GM18951 (cell line): ENCODE results near the gene RIPOR1.
A peak's percentile ranks its signal among the peaks of the same experiment; 100 is the strongest.

Source experiments
- POLR2A ChIP-seq: IDR thresholded peaks from 4 replicates; pipeline ENCODE4 v1.6.1; 2011; ENCODE audit warnings: mild to moderate bottlenecking; ENCODE audit not compliant: insufficient read length, insufficient read depth; ENCODE audit errors: extremely low read depth
- in situ Hi-C: fragments of 300-500 bp; cut with MboI; formaldehyde crosslinking; loops from one replicate; pipeline ENCODE4 v1.12.0; 2022; ENCODE audit warnings: low sequenced_read_pairs, mixed read lengths, inconsistent platforms; ENCODE audit not compliant: unreplicated experiment

RIPOR1 gene

GRCh38 chr16:67539271-67539670 is 10.6 kb downstream of the RIPOR1 start:
- TF ChIP-seq POLR2A, result no peak
- in situ Hi-C loops, result no loop called here

DNA sequence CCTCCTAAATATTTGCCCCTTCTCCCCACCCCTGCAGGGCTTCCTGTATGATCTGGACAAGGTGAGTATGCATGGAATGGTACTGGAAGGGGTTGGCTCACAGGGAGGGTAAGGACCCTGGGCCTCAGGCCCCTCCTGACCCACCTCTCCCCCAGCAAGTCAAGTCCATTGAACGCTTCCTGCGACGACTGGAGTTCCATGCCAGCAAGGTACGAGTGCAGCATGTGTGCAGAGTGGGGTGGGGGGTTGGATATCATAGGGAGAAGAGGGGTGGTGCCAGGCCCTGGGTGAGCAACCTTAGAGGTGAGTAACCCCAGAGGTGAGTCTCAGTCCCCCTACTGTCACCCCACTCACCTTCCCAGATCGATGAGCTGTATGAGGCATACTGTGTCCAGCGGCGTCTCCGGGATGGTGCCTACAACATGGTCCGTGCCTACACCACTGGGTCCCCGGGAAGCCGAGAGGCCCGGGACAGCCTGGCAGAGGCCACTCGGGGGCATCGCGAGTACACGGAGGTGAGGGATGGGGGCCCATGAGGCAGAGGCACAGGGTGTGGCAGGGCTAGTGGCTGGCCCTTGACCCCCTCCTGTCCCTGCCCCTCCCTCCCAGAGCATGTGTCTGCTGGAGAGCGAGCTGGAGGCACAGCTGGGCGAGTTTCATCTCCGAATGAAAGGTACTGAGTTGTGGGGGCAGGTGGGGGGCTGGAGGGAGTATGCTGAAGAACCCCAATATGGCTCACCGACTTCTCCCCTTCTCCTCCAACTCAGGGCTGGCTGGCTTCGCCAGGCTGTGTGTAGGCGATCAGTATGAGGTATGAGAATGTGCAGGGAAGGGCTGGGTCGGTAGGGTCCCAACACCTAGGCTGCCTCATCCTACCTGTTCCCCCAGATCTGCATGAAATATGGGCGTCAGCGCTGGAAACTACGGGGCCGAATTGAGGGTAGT is 11.3 kb downstream of the RIPOR1 start:
- in situ Hi-C loops, result loop anchor here (5.0 kb wide), 1 partner anchor 102 kb away; no protein-coding TSS in a partner anchor
- peak; percentile 17 for TF ChIP-seq POLR2A

DNA sequence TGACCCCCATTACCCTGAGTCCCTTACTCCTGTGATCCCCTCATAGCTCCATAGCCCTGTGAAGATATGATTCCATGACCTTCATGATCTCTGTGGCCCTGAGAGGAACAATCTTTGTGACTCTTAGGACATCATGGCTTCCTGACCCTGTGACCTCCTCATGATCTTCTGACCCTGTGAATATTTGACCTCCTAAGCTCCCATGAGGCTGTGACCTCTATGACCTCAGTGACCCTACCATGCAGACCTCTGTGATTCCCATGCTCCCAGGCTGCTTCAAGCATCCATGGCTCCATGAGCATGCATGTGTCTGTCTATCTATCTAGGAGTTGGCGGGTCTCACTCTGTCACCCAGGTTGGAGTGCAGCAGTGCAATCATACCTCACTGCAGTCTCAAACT is 12.1 kb downstream of the RIPOR1 start:
- in situ Hi-C loops, result loop anchor here (5.0 kb wide), 1 partner anchor 102 kb away; no protein-coding TSS in a partner anchor
- TF ChIP-seq POLR2A, result no peak

- in situ Hi-C loops, result loop anchor here (5.0 kb wide), 1 partner anchor 101 kb away; no protein-coding TSS in a partner anchor
- TF ChIP-seq POLR2A, result no peak
Measured at GRCh38 chr16:67541391-67542263, 13.0 kb downstream of the RIPOR1 start.

DNA sequence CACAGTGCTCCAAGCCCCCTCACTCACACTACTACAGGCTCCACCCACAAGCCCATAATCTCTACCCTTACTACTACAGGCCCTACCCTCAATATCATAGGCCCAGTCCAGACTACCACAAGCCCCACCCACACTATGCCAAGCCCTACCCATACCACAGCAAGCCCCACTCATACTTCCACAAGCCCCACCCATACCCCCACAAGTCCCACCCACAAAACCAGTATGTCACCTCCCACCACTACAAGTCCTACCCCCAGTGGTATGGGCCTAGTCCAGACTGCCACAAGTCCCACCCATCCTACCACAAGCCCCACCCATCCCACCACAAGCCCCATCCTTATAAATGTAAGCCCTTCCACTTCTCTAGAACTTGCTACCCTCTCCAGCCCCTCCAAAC is 13.8 kb downstream of the RIPOR1 start:
- in situ Hi-C loops, result loop anchor here (5.0 kb wide), 1 partner anchor 100 kb away; no protein-coding TSS in a partner anchor
- TF ChIP-seq POLR2A, result no peak

DNA sequence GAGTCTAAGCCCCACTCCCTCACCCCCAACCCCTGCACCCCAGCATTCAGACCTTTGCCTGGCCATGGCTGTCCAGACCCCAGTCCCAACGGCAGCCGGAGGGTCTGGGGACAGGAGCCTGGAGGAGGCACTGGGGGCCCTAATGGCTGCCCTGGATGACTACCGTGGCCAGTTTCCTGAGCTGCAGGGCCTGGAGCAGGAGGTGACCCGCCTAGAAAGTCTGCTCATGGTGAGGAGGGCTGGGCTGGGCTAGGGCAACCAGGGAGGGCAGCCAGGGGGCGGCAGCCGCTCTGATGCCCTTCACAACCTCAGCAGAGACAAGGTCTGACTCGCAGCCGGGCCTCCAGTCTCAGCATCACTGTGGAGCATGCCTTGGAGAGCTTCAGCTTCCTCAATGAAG is 14.4 kb downstream of the RIPOR1 start:
- no peak for TF ChIP-seq POLR2A
- in situ Hi-C loops, result loop anchor here (5.0 kb wide), 1 partner anchor 99 kb away; no protein-coding TSS in a partner anchor

DNA sequence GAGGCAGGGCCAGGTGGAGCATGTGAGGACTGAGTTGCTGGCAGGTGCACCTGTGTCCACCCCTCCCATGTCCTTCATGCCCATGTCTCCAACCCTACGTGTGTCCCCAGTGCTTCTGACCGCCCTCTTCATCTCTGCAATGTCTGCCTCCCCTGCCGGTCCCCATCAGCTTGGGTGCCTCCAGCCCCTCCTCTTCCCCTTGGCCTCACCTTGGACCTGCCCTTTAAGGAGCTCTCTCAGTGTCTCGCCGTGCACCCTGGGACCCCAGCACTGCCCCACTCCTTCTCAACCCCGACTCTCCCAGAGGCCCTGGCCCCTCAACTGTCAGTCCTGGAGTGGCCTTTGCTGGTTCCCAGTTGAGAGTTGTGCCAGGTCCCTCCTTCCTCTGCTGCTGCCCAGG is 15.0 kb downstream of the RIPOR1 start:
- in situ Hi-C loops, result loop anchor here (5.0 kb wide), 1 partner anchor 99 kb away; no protein-coding TSS in a partner anchor
- no peak for TF ChIP-seq POLR2A

- in situ Hi-C loops, result loop anchor here (5.0 kb wide), 1 partner anchor 98 kb away; no protein-coding TSS in a partner anchor
- TF ChIP-seq POLR2A, result peak; percentile 27
Measured at GRCh38 chr16:67544329-67544841, 15.8 kb downstream of the RIPOR1 start.

DNA sequence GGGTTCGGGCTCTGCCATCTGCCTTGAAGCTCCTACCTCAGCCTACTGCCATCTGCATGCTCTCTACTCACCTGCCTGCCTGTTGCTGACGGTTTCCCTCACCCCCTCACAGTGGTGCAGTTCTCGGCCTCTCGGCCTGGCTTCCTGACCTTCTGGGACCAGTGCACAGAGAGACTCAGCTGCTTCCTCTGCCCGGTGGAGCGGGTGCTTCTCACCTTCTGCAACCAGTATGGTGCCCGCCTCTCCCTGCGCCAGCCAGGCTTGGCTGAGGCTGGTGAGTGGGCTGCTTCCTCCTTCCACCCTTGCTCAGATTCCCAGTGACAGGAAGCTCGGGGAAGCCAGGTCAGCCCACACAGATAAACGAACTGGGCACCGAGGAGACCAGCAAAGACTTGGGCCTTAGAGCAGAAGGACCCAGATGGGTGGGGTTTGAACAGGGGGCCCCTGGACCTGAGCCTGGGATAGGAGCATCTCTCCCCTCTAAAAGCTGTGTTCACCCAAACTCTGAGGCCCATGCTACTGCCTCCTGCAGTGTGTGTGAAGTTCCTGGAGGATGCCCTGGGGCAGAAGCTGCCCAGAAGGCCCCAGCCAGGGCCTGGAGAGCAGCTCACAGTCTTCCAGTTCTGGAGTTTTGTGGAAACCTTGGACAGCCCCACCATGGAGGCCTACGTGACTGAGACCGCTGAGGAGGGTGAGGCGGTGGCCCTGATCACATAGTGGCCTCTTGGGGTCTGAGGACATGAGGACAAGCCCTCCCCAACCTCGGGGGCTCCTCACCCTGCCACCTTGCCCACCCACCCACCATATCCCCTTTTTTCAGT is 16.4 kb downstream of the RIPOR1 start:
- peak; percentile 5 for TF ChIP-seq POLR2A
- in situ Hi-C loops, result loop anchor here (5.0 kb wide), 1 partner anchor 97 kb away; no protein-coding TSS in a partner anchor

DNA sequence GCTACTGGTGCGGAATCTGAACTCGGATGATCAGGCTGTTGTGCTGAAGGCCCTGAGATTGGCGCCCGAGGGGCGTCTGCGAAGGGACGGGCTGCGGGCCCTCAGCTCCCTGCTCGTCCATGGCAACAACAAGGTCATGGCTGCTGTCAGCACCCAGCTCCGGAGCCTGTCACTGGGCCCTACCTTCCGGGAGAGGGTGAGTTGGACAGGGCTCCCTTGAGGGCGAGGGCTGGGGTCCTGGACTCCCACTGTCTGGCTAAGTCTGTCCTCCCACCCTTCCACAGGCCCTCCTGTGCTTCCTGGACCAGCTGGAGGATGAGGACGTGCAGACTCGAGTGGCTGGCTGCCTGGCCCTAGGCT is 17.0 kb downstream of the RIPOR1 start:
- TF ChIP-seq POLR2A, result no peak
- in situ Hi-C loops, result no loop called here

DNA sequence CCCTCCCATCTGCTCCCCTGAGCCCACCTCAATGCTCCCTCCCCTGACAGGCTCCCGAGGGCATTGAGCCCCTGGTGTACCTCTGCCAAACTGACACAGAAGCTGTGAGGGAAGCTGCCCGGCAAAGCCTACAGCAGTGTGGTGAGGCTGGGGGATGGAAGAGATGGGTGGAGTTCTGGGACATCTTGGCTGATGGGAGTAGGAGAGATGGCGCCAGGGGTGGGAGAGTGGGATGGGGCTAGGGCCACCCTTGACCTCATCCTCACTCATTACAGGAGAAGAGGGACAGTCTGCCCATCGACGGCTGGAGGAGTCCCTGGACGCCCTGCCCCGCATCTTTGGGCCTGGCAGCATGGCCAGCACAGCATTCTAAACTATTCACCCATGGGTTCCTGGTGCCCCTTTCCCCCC is 17.5 kb downstream of the RIPOR1 start:
- TF ChIP-seq POLR2A, result no peak
- in situ Hi-C loops, result no loop called here
